HEK293 (cell line): ENCODE data around the gene HOXC5.
A peak's percentile ranks its signal among the peaks of the same experiment; 100 is the strongest.
"Not testable (repeated sequence)": the region's sequence is repeated elsewhere in the genome, so short reads cannot be mapped to it uniquely, and the experiment has no call there.

Experiments used
- CTCF ChIA-PET: fragments of 350-600 bp; formaldehyde crosslinking; extraction: SDS; loops from one replicate; lab custom pipeline; 2021; ENCODE audit warnings: antibody characterized with exemption; lab: Yijun Ruan, JAX
- POLR2A ChIA-PET: fragments of 300-600 bp; formaldehyde crosslinking; extraction: SDS; loops from one replicate; lab custom pipeline; 2020; ENCODE audit warnings: antibody characterized with exemption, inconsistent platforms; lab: Yijun Ruan, JAX
- H3K27ac ChIP-seq: fragments of 200-500 bp; sonication (Bioruptor generic); 2 replicates; pipeline ENCODE4 v1.5.1; 2014; ENCODE audit warnings: low read depth, low read length, control low read depth, inconsistent platforms; ENCODE audit errors: extremely low read depth
- H3K36me3 ChIP-seq, 2 experiments: fragments of 200-500 bp in 1 of 2; sonication (Bioruptor generic) in 1 of 2; 1 replicate in 1 of 2; 2 replicates in 1 of 2; pipeline ENCODE4 v1.5.1; 2014 to 2017; ENCODE audit warnings: inconsistent platforms in 2 of 2, low read length in 2 of 2; ENCODE audit not compliant: control insufficient read depth in 2 of 2, insufficient read depth in 1 of 2
- H3K4me1 ChIP-seq: fragments of 200-500 bp; sonication (Bioruptor generic); 2 replicates; pipeline ENCODE4 v1.5.1; 2014; ENCODE audit warnings: mild to moderate bottlenecking, low read length, inconsistent platforms; ENCODE audit not compliant: control insufficient read depth, insufficient read depth
- H3K4me3 ChIP-seq: 2 replicates; pipeline ENCODE4 v1.5.1; 2011; ENCODE audit warnings: low read depth, mild to moderate bottlenecking, control low read depth, low read length, moderate library complexity
- H3K9me3 ChIP-seq: fragments of 200-500 bp; sonication (Bioruptor generic); 2 replicates; pipeline ENCODE4 v1.5.1; 2014; ENCODE audit warnings: low read depth, low read length, inconsistent platforms; ENCODE audit not compliant: control insufficient read depth, insufficient read depth
- EGR2 ChIP-seq: fragments of 450-650 bp; formaldehyde crosslinking; IDR thresholded peaks from 2 replicates; pipeline ENCODE4 v1.5.1; 2016; ENCODE audit warnings: low read depth, missing biosample characterization, missing genetic modification characterization
- GLIS1 ChIP-seq: fragments of 450-650 bp; formaldehyde crosslinking; IDR thresholded peaks from 2 replicates; pipeline ENCODE4 v1.5.1; 2016; ENCODE audit warnings: missing biosample characterization, missing genetic modification characterization
- PRDM1 ChIP-seq: fragments of 450-650 bp; formaldehyde crosslinking; IDR thresholded peaks from 2 replicates; pipeline ENCODE4; 2016; ENCODE audit warnings: missing biosample characterization, missing genetic modification characterization
- ZBTB20 ChIP-seq: fragments of 450-650 bp; formaldehyde crosslinking; IDR thresholded peaks from 2 replicates; pipeline ENCODE4 v1.5.1; 2016; ENCODE audit warnings: missing biosample characterization, missing genetic modification characterization
- ZFHX2 ChIP-seq: fragments of 450-650 bp; formaldehyde crosslinking; conservative IDR thresholded peaks from 2 replicates; pipeline ENCODE4 v1.5.1; 2016; ENCODE audit warnings: missing biosample characterization, missing genetic modification characterization
- ZIC2 ChIP-seq: fragments of 450-650 bp; formaldehyde crosslinking; IDR thresholded peaks from 2 replicates; pipeline ENCODE4 v1.5.1; 2016; ENCODE audit warnings: missing biosample characterization, missing genetic modification characterization
- ZNF2 ChIP-seq: fragments of 450-650 bp; formaldehyde crosslinking; IDR thresholded peaks from 2 replicates; pipeline ENCODE4 v1.5.1; 2016; ENCODE audit warnings: missing biosample characterization, missing genetic modification characterization
- ZNF335 ChIP-seq: fragments of 450-650 bp; formaldehyde crosslinking; conservative IDR thresholded peaks from 2 replicates; pipeline ENCODE4 v1.5.1; 2016; ENCODE audit warnings: missing biosample characterization, missing genetic modification characterization
- ZNF600 ChIP-seq: fragments of 450-650 bp; formaldehyde crosslinking; IDR thresholded peaks from 2 replicates; pipeline ENCODE4 v1.5.1; 2016; ENCODE audit warnings: missing biosample characterization, missing genetic modification characterization
- ZXDB ChIP-seq: fragments of 450-650 bp; formaldehyde crosslinking; IDR thresholded peaks from 2 replicates; pipeline ENCODE4 v1.5.1; 2016; ENCODE audit warnings: missing biosample characterization, missing genetic modification characterization
- TF ChIP-seq, protein P1 (sequence below): fragments of 450-650 bp; formaldehyde crosslinking; IDR thresholded peaks from 2 replicates; pipeline ENCODE4 v1.5.1; 2016; ENCODE audit warnings: missing biosample characterization, missing genetic modification characterization
- TF ChIP-seq, protein P2 (sequence below): fragments of 450-650 bp; formaldehyde crosslinking; IDR thresholded peaks from 2 replicates; pipeline ENCODE4 v1.5.1; 2017; ENCODE audit warnings: missing biosample characterization, missing genetic modification characterization
- TF ChIP-seq, protein P3 (sequence below): fragments of 450-650 bp; formaldehyde crosslinking; IDR thresholded peaks from 2 replicates; pipeline ENCODE4 v1.5.1; 2016; ENCODE audit warnings: missing biosample characterization, missing genetic modification characterization
- TF ChIP-seq, protein P4 (sequence below): fragments of 450-650 bp; formaldehyde crosslinking; IDR thresholded peaks from 2 replicates; pipeline ENCODE4 v1.5.1; 2017; ENCODE audit warnings: missing biosample characterization, missing genetic modification characterization
- TF ChIP-seq, protein P5 (sequence below): fragments of 450-650 bp; formaldehyde crosslinking; IDR thresholded peaks from 2 replicates; pipeline ENCODE4 v1.5.1; 2017; ENCODE audit warnings: missing biosample characterization, missing genetic modification characterization

The HOXC5 gene

DNA sequence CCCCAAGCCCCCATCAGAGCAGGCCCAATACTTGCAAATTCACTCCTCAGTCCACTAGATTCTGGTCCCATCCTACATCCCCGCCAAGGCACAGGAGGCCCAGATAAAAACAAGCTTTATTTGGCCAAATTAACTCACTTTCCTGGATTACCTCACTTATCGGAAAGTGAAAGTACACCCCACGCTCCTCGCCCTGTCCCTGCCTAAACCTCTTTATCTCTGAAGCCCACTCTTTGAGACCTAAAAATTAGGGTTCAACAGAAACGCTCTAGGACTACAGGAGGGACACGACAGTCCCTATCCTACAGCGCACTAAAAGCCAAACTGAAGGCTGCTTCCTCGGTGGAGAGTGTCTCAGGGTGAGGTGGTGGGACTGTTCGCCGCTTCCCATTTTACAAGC, 45.0 kb downstream of the HOXC5 start:
- CTCF ChIA-PET, H3K9me3 ChIP-seq, POLR2A ChIA-PET, H3K36me3 ChIP-seq, H3K27ac ChIP-seq, H3K4me3 ChIP-seq: not testable (repeated sequence)
- H3K4me1 ChIP-seq, result peaks cover 11% of the 10 kb centered on the region
- TF ChIP-seq PRDM1 (tag by site-specific recombination), result peak; percentile 50; the same call in 1 of the 2 replicates

DNA sequence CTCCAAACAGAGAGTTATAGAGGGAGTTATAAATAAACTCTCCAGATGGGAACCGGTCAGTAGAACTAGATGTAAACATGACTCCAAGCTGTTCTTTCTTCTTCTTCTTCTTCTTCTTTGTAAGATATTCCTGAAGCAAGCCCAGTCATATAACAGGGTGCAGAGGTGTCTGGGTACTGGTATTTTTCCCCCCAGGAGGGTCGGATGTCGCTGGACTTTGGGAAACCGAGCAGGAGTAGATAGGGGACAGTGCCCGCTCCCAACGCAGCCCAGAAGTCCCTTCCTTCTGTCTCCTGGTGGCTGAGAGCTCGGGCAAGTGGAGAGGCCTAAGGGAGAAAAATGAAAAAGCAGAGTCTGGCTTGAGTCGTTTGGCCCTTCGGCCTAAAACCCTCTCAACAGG, 46.3 kb downstream of the HOXC5 start:
- peaks cover 14% of the 10 kb centered on the region for H3K4me1 ChIP-seq
- POLR2A ChIA-PET, CTCF ChIA-PET, H3K27ac ChIP-seq, H3K4me3 ChIP-seq, H3K36me3 ChIP-seq, H3K9me3 ChIP-seq: not testable (repeated sequence)

DNA sequence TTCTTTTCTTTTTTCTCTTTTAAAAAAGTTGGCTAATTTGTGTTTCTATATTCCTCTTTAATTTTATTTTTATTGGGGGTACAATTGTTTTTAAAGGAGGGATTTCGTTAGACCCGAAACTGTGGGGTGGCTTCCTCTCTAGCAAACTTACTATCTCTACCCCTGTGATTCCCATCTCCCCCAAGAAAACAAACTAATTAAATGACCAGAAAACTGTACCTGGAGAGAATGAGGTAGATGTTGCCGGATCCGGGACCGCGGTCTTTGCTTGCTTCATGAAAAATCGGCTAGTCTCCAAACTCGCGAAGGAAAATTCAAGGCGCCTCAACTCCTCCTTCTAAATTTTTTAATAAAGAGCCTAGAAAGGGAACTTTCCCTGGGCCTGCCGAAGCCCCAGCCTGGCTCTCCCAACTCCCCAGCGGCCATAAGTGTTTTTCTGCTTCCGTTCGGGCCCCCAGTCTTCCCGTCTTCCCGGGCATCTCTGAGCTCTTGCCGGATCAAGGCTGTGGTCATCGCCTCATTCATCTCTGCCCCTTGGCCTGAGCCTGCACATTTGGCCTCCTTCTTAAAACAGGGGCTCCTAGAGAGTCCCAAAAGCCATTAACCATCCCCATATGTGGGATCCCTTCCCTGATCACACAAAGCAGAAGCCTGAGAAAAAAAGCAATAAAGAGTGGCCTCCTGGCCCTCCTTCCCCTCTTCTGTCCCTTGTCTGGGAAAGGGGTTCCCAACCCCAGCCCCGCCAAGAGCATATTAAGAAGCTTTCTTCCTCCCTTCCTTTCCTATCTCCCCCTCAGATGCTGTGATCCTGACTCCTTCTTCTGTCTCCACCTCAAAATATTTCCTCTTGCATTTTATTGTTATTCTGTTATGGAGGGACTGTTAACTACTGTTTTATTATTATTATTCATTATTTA, 47.4 kb downstream of the HOXC5 start:
- peaks cover 14% of the 10 kb centered on the region for H3K4me1 ChIP-seq

DNA sequence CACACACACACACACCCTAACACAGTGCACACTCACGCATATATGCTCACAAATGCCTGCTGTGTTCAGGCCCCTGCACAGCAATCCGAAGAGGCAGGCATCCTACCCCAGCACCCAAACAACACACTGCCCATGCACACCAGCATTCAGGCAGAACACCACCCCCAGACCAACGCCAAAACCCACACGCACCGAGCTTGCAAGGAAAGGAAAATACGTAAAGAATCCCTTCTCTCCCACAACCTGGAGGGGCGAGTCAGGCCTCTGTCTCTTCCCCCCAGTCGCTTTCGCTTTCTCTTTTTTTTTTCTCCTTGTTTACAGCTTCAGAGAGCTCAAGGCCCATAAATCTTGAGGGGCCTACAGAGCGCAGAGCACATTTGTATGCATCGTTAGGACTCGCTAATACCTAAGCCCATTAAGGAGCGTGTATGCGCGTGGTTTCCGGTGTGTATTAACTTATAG, 48.2 kb downstream of the HOXC5 start:
- H3K9me3 ChIP-seq, H3K36me3 ChIP-seq, CTCF ChIA-PET, POLR2A ChIA-PET, H3K4me3 ChIP-seq: not testable (repeated sequence)
- TF ChIP-seq, protein P1, sequence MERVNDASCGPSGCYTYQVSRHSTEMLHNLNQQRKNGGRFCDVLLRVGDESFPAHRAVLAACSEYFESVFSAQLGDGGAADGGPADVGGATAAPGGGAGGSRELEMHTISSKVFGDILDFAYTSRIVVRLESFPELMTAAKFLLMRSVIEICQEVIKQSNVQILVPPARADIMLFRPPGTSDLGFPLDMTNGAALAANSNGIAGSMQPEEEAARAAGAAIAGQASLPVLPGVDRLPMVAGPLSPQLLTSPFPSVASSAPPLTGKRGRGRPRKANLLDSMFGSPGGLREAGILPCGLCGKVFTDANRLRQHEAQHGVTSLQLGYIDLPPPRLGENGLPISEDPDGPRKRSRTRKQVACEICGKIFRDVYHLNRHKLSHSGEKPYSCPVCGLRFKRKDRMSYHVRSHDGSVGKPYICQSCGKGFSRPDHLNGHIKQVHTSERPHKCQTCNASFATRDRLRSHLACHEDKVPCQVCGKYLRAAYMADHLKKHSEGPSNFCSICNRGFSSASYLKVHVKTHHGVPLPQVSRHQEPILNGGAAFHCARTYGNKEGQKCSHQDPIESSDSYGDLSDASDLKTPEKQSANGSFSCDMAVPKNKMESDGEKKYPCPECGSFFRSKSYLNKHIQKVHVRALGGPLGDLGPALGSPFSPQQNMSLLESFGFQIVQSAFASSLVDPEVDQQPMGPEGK (tag by site-specific recombination), result peak; percentile 49; the same call in 1 of the 2 replicates
- TF ChIP-seq ZFHX2 (tag by site-specific recombination), result peak; percentile 91
- TF ChIP-seq, protein P2, sequence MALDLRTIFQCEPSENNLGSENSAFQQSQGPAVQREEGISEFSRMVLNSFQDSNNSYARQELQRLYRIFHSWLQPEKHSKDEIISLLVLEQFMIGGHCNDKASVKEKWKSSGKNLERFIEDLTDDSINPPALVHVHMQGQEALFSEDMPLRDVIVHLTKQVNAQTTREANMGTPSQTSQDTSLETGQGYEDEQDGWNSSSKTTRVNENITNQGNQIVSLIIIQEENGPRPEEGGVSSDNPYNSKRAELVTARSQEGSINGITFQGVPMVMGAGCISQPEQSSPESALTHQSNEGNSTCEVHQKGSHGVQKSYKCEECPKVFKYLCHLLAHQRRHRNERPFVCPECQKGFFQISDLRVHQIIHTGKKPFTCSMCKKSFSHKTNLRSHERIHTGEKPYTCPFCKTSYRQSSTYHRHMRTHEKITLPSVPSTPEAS (tag by site-specific recombination), result peak; percentile 95
- peak; percentile 97 for TF ChIP-seq EGR2
- TF ChIP-seq, protein P3, sequence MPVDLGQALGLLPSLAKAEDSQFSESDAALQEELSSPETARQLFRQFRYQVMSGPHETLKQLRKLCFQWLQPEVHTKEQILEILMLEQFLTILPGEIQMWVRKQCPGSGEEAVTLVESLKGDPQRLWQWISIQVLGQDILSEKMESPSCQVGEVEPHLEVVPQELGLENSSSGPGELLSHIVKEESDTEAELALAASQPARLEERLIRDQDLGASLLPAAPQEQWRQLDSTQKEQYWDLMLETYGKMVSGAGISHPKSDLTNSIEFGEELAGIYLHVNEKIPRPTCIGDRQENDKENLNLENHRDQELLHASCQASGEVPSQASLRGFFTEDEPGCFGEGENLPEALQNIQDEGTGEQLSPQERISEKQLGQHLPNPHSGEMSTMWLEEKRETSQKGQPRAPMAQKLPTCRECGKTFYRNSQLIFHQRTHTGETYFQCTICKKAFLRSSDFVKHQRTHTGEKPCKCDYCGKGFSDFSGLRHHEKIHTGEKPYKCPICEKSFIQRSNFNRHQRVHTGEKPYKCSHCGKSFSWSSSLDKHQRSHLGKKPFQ (tag by site-specific recombination), result peak; percentile 60; the same call in 1 of the 2 replicates
- TF ChIP-seq ZNF2 (tag by site-specific recombination), result peak; percentile 49; the same call in 1 of the 2 replicates
- peak; percentile 28; the same call in 1 of the 2 replicates for TF ChIP-seq GLIS1 (tag by site-specific recombination)
- TF ChIP-seq ZIC2 (tag by site-specific recombination), result 0 out of 2 replicates have a peak, but pooled peaks have one; percentile 13
- peak; percentile 66 for TF ChIP-seq ZNF600 (tag by site-specific recombination)
- TF ChIP-seq ZXDB (tag by site-specific recombination), result peak; percentile 44; the same call in 1 of the 2 replicates
- TF ChIP-seq, protein P4, sequence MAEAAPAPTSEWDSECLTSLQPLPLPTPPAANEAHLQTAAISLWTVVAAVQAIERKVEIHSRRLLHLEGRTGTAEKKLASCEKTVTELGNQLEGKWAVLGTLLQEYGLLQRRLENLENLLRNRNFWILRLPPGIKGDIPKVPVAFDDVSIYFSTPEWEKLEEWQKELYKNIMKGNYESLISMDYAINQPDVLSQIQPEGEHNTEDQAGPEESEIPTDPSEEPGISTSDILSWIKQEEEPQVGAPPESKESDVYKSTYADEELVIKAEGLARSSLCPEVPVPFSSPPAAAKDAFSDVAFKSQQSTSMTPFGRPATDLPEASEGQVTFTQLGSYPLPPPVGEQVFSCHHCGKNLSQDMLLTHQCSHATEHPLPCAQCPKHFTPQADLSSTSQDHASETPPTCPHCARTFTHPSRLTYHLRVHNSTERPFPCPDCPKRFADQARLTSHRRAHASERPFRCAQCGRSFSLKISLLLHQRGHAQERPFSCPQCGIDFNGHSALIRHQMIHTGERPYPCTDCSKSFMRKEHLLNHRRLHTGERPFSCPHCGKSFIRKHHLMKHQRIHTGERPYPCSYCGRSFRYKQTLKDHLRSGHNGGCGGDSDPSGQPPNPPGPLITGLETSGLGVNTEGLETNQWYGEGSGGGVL (tag by site-specific recombination), result peak; percentile 73
- TF ChIP-seq ZNF335 (tag by site-specific recombination), result peak; percentile 83
- TF ChIP-seq, protein P5, sequence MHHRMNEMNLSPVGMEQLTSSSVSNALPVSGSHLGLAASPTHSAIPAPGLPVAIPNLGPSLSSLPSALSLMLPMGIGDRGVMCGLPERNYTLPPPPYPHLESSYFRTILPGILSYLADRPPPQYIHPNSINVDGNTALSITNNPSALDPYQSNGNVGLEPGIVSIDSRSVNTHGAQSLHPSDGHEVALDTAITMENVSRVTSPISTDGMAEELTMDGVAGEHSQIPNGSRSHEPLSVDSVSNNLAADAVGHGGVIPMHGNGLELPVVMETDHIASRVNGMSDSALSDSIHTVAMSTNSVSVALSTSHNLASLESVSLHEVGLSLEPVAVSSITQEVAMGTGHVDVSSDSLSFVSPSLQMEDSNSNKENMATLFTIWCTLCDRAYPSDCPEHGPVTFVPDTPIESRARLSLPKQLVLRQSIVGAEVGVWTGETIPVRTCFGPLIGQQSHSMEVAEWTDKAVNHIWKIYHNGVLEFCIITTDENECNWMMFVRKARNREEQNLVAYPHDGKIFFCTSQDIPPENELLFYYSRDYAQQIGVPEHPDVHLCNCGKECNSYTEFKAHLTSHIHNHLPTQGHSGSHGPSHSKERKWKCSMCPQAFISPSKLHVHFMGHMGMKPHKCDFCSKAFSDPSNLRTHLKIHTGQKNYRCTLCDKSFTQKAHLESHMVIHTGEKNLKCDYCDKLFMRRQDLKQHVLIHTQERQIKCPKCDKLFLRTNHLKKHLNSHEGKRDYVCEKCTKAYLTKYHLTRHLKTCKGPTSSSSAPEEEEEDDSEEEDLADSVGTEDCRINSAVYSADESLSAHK (tag by site-specific recombination), result 0 out of 2 replicates have a peak, but pooled peaks have one; percentile 16
- Histone ChIP-seq H3K4me1 (peaks cover 12% of the 10 kb centered on the region), H3K27ac (peak overlapping the region; percentile 95)

More for the DNA sequence above, 47.4 kb downstream of the HOXC5 start:
- TF ChIP-seq ZBTB20, result peak; percentile 82
- H3K9me3 ChIP-seq, H3K4me3 ChIP-seq, POLR2A ChIA-PET, H3K36me3 ChIP-seq: not testable (repeated sequence)
- peak overlapping the region; percentile 95 for H3K27ac ChIP-seq
- CTCF ChIA-PET, result interaction anchor here (0.6 kb wide), 1 partner anchor 55 kb away, joined by 3 read pairs; no protein-coding TSS in a partner anchor
